ENCODE results near the gene PRKAG2.

Gene PRKAG2

DNA sequence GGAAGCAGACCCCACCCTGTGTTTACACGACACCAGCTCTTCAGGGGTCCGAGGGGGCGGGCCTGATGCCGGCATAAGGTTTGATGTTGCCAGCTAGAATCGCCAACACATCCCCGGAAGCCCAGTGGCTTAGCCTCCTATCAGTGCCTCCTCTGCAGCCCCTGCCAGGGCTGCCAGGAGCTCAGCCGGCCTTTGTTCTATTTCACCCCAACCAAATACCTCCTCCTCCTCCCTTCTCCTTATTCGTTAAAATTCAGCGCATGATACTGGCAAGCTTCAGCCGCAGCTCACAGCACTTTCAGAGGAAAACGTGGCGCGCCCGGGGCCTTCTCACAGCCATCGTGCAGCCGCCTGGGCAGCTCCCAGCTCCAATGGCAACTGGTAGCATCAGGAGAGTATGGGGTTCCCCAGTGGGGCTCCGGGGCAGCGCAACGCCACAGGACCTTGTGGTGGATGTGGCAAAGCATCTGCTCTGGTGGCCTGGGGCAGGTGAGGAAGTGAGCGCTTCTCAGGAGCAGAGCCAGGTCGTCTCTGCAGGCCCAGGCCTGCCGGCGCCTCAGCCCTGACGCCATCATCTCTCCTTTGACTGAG, 180.9 kb downstream of the PRKAG2 start:
- Histone ChIP-seq H3K36me3 (ENCODE audit: control insufficient read depth, insufficient read depth, low read length) (no peaks in the 10 kb centered on the region), H3K4me3 (ENCODE audit: low read length) (no peak overlapping the region), H3K27me3 (ENCODE audit: control insufficient read depth, insufficient read depth, low read length) (no peaks in the 10 kb centered on the region), H3K9me3 (ENCODE audit: control insufficient read depth, low read length) (no peaks in the 10 kb centered on the region), H3K4me1 (ENCODE audit: control insufficient read depth, insufficient read depth, low read length) (peaks cover 21% of the 10 kb centered on the region), H3K9ac (ENCODE audit: low read length) (no peak overlapping the region)

DNA sequence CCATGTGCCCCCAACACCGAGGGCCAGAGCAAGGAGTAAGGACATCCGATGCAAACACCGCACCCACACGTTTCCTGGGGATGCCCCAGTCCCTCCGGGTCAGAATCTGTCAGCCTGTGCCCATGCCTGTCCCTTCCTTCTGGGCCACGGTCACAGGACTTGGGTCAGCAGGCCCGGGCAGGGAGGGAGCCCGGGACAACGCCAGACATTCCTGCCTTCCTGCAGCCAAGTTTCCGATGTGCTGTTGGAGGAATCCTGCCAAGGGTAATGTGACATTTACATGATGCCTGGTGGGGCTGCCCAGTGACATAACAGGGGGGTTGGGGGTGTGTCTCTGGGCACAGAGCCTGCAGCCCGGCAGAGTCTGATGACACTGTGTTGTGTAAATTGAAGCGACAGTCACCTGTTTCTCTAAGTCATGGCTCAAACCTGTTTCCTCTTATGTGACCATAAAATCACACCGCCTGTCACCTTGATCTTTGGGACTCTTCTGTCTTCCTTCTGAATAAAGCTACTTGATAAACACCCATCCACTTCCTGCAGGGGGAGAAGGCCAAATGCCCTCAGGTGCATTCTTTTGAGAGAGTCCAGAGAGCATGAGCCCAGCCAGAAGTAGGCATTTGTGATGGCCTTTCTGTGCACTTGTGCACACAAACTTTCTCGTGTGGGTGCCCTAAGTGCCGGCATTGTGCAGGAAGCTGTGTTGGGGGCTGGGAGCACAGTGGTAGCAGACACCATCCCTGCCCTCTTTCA, 181.9 kb downstream of the PRKAG2 start:
- H3K9ac ChIP-seq (ENCODE audit: low read length), result no peak overlapping the region
- H3K36me3 ChIP-seq (ENCODE audit: control insufficient read depth, insufficient read depth, low read length), result no peaks in the 10 kb centered on the region
- H3K9me3 ChIP-seq (ENCODE audit: control insufficient read depth, low read length), result no peaks in the 10 kb centered on the region
- no peak overlapping the region for H3K4me3 ChIP-seq (ENCODE audit: low read length)
- H3K4me1 ChIP-seq (ENCODE audit: control insufficient read depth, insufficient read depth, low read length), result peaks cover 21% of the 10 kb centered on the region
- H3K27me3 ChIP-seq (ENCODE audit: control insufficient read depth, insufficient read depth, low read length), result no peaks in the 10 kb centered on the region

DNA sequence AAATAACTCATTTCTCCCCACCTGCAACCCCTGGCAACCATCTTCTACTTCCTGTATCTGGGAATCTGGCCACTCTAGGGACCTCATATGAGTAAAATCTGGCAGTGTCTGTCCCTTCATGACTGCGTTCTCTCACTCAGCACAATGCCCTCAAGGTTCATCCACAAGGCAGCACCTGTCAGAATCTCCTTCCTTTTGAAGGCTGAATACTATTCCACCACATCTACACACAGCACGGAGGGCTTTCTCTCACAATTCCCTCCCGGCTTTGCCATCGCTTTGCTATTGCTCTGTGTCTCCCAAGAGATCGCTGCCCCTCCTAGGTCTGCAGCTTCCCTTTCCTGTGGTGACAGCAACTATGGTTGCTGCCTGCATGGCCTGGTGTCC, 182.5 kb downstream of the PRKAG2 start:
- no peak overlapping the region for H3K4me3 ChIP-seq (ENCODE audit: low read length)
- H3K4me1 ChIP-seq (ENCODE audit: control insufficient read depth, insufficient read depth, low read length), result peaks cover 21% of the 10 kb centered on the region
- no peak overlapping the region for H3K9ac ChIP-seq (ENCODE audit: low read length)
- no peaks in the 10 kb centered on the region for H3K27me3 ChIP-seq (ENCODE audit: control insufficient read depth, insufficient read depth, low read length)
- H3K9me3 ChIP-seq (ENCODE audit: control insufficient read depth, low read length), result no peaks in the 10 kb centered on the region
- H3K36me3 ChIP-seq (ENCODE audit: control insufficient read depth, insufficient read depth, low read length), result no peaks in the 10 kb centered on the region

DNA sequence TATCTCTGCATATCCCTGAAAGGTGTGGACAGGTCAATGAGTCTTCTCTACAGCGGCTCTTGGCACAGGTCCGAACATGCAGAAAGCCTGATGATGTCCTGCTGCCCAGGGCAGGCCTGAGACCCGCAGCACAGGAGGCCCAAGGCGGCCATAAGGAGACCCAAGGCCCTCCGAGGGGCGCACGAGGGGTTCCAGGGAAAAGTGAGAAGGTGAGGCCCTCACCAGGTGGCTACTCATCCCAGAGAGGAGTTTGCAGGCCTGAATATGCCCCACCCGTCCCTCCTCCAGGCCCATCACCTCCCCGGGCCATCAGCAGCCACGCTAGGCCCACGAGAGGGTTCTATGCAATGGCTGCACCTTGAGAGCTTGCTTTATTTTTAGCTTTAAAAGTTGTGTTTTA, 183.8 kb downstream of the PRKAG2 start:
- Histone ChIP-seq H3K9me3 (ENCODE audit: control insufficient read depth, low read length) (no peaks in the 10 kb centered on the region), H3K27me3 (ENCODE audit: control insufficient read depth, insufficient read depth, low read length) (no peaks in the 10 kb centered on the region), H3K9ac (ENCODE audit: low read length) (no peak overlapping the region), H3K4me3 (ENCODE audit: low read length) (no peak overlapping the region), H3K4me1 (ENCODE audit: control insufficient read depth, insufficient read depth, low read length) (peaks cover 28% of the 10 kb centered on the region), H3K36me3 (ENCODE audit: control insufficient read depth, insufficient read depth, low read length) (no peaks in the 10 kb centered on the region)

DNA sequence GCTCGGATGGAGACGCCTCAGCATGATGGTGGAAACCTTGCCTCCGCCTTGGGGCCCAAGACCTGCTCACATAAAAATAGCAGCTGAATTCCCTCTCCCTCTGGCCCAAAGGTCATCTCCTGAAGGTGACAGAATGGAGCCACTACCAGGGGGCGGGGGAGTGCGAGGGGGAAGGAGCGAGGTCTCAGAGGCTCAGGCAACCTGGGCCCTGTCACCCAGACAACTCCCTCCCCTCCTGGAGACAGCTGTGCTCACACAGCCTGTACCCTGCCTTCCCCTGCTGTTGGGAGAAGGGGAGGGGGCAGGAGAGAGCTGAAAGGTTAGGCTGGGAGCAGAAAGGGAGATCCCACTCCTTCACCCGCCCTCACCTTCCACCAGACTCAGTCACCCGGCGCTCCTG, 184.2 kb downstream of the PRKAG2 start:
- H3K4me1 ChIP-seq (ENCODE audit: control insufficient read depth, insufficient read depth, low read length), result peaks cover 32% of the 10 kb centered on the region
- H3K27me3 ChIP-seq (ENCODE audit: control insufficient read depth, insufficient read depth, low read length), result no peaks in the 10 kb centered on the region
- no peaks in the 10 kb centered on the region for H3K36me3 ChIP-seq (ENCODE audit: control insufficient read depth, insufficient read depth, low read length)
- H3K4me3 ChIP-seq (ENCODE audit: low read length), result no peak overlapping the region
- no peaks in the 10 kb centered on the region for H3K9me3 ChIP-seq (ENCODE audit: control insufficient read depth, low read length)
- H3K9ac ChIP-seq (ENCODE audit: low read length), result no peak overlapping the region

DNA sequence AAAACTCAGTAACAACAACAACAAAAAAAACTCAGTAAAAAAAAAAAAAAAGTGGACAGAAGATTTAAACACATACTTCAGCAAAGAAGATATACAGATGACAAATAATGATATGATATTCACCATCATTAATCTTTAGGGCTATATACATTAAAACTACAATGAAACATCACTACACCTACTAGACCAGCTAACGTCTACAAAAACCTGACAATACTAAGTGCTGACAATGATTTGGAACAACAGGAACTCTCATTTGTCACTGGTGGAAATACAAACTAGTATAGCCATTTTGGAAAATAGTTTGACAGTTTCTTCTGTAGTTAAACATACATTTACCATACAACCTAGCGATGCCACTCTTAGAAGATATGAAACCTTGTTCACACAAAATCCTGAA, 185.5 kb downstream of the PRKAG2 start:
- Histone ChIP-seq H3K9me3 (ENCODE audit: control insufficient read depth, low read length) (no peaks in the 10 kb centered on the region), H3K4me1 (ENCODE audit: control insufficient read depth, insufficient read depth, low read length) (peaks cover 27% of the 10 kb centered on the region), H3K27me3 (ENCODE audit: control insufficient read depth, insufficient read depth, low read length) (no peaks in the 10 kb centered on the region), H3K36me3 (ENCODE audit: control insufficient read depth, insufficient read depth, low read length) (no peaks in the 10 kb centered on the region), H3K4me3 (ENCODE audit: low read length) (no peak overlapping the region), H3K9ac (ENCODE audit: low read length) (no peak overlapping the region)

DNA sequence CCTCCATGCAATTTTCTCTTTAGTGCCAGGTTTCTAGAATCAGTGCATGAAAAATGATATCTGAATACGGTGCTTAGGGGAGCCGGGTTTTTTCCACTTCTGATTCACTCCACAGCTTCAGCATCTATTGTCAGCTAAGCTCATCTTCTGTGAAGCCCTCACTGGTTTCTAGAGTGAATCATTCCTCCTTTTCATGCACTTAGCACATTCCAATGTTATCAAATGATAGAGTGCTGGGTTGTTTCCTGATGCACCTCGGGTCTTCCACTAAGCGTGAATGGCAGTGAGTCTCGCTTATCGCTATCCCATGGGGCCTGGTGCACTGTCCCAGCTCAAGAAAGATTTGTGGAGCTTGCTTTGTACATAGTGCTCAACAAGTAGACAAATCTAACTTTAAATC, 186.3 kb downstream of the PRKAG2 start:
- H3K36me3 ChIP-seq (ENCODE audit: control insufficient read depth, insufficient read depth, low read length), result no peaks in the 10 kb centered on the region
- peaks cover 23% of the 10 kb centered on the region for H3K4me1 ChIP-seq (ENCODE audit: control insufficient read depth, insufficient read depth, low read length)
- no peak overlapping the region for H3K4me3 ChIP-seq (ENCODE audit: low read length)
- H3K27me3 ChIP-seq (ENCODE audit: control insufficient read depth, insufficient read depth, low read length), result no peaks in the 10 kb centered on the region
- no peaks in the 10 kb centered on the region for H3K9me3 ChIP-seq (ENCODE audit: control insufficient read depth, low read length)
- no peak overlapping the region for H3K9ac ChIP-seq (ENCODE audit: low read length)

DNA sequence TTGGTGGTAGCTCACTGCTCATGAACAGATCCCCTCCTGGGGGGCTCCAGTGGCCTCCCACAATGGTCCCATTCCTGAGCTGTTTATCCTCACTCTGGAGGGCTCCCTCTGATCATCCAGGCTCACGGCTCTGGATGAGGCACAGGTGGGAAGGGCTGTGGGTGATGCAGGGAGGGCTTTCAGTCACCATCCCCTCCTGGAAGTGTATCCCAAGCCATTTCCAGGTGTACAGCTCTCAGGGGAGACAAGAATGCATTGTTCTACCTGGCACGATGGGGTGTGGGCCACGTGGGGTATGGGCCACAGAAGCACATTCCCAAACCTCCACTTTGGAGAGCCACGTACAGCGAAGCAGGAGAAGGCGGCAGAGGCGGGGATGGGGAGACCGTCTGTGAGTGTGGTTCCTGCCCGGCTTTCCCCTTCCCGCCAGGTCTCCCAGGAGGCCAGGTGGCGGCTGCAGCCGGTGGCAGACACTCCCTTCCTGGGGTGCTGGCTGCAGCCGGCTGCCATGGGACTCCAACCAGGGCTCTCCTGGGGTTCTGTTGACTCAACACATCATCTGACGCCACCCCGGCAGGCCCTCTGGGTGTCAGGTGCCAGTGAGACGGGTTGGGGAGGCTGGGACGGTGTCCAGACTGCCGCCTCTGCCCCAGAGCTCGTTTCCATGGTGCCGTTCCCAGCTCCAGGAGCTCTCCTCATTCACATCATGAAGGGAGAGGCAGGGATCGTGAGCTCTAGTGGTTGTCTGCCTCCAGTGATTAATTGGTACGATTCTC, 187.5 kb downstream of the PRKAG2 start:
- no peaks in the 10 kb centered on the region for H3K9me3 ChIP-seq (ENCODE audit: control insufficient read depth, low read length)
- no peak overlapping the region for H3K4me3 ChIP-seq (ENCODE audit: low read length)
- peaks cover 18% of the 10 kb centered on the region for H3K4me1 ChIP-seq (ENCODE audit: control insufficient read depth, insufficient read depth, low read length)
- no peaks in the 10 kb centered on the region for H3K27me3 ChIP-seq (ENCODE audit: control insufficient read depth, insufficient read depth, low read length)
- H3K9ac ChIP-seq (ENCODE audit: low read length), result no peak overlapping the region
- H3K36me3 ChIP-seq (ENCODE audit: control insufficient read depth, insufficient read depth, low read length), result no peaks in the 10 kb centered on the region

DNA sequence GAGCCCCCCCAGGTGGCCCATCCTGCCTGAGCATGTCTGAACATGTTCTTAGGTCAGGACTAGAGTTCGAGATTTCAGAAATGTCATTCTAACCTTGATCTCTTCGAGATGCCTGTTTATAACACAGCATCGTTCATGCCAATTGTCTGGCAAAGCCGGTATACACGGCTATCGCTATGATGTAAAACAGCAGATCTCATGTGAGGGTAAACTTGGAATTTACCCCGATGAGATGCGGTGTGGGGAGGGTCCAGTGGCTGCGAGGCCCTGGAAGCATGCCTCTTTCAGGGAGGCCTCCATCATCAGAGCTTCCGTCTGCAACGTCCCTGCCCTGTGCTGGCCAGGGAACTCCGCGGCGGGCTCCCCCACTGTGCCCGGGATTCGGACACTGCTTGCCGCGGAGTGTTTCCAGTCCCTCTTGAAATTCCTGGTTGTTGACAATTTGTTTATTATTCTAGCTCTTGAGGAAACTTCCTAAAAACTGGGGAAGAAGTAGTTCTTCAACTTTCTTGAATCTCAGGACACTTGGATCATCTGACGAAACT, 188.6 kb downstream of the PRKAG2 start:
- Histone ChIP-seq H3K4me3 (ENCODE audit: low read length) (no peak overlapping the region), H3K4me1 (ENCODE audit: control insufficient read depth, insufficient read depth, low read length) (peaks cover 18% of the 10 kb centered on the region), H3K36me3 (ENCODE audit: control insufficient read depth, insufficient read depth, low read length) (no peaks in the 10 kb centered on the region), H3K9me3 (ENCODE audit: control insufficient read depth, low read length) (no peaks in the 10 kb centered on the region), H3K27me3 (ENCODE audit: control insufficient read depth, insufficient read depth, low read length) (no peaks in the 10 kb centered on the region), H3K9ac (ENCODE audit: low read length) (no peak overlapping the region)

DNA sequence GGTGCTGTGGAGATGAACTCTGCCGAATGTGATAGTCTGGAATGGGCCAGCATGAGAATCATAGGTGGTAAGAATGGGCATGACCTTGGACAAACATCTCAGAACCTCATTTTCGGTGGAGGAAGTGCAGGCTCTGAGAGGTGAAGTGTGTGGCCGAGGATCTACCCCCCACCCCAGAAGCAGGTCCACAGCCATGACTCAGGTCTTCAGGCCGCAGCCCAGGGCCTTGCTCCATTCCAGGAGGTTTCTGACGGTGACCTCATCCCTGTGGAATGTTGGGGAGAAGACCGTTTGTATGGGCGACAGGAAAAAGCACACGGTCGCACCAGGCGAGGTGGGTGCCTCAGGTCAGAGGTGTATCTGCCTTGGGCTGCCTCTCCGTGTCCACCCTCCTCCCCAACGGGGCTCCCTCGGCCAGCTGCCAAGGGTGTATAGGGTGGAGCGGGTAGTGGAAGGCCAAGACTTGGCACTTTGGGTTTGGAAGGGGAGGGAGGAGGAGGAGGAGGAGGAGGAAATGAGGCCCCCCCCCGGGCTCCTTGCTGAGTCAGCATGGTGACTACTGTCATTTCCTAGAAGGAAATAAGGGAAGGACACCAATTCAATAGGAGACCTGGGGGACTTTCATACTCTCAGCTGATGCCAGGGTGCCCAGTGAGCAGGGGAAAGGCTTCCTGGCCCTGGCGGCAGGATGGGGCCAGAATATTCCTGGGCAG, 189.2 kb downstream of the PRKAG2 start:
- Histone ChIP-seq H3K36me3 (ENCODE audit: control insufficient read depth, insufficient read depth, low read length) (no peaks in the 10 kb centered on the region), H3K27me3 (ENCODE audit: control insufficient read depth, insufficient read depth, low read length) (no peaks in the 10 kb centered on the region), H3K9ac (ENCODE audit: low read length) (no peak overlapping the region), H3K4me3 (ENCODE audit: low read length) (no peak overlapping the region), H3K9me3 (ENCODE audit: control insufficient read depth, low read length) (no peaks in the 10 kb centered on the region), H3K4me1 (ENCODE audit: control insufficient read depth, insufficient read depth, low read length) (peaks cover 18% of the 10 kb centered on the region)

DNA sequence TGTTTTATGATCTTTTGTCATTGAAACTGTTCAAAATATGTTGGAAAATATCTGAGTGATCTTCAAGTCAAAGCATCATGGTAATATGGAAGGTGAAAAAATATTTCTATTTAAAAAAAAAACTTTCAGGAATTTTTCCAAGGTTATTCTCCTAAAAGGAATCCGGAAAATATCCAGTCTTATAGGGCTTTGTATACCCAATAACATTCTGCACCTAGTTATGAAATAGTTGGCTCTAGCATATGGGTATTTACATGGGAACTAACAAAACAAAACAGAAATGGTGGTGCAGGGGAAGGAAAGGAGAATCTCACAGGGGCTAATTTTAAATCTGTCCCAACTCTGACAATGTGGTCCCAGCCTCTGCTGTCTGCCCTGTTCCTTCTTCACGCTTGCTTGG, 190.1 kb downstream of the PRKAG2 start:
- H3K9me3 ChIP-seq (ENCODE audit: control insufficient read depth, low read length), result no peaks in the 10 kb centered on the region
- H3K9ac ChIP-seq (ENCODE audit: low read length), result no peak overlapping the region
- peaks cover 18% of the 10 kb centered on the region for H3K4me1 ChIP-seq (ENCODE audit: control insufficient read depth, insufficient read depth, low read length)
- no peaks in the 10 kb centered on the region for H3K36me3 ChIP-seq (ENCODE audit: control insufficient read depth, insufficient read depth, low read length)
- H3K4me3 ChIP-seq (ENCODE audit: low read length), result no peak overlapping the region
- H3K27me3 ChIP-seq (ENCODE audit: control insufficient read depth, insufficient read depth, low read length), result no peaks in the 10 kb centered on the region

All from mucosa of stomach (tissue), 1 donor.